Transverse colon (tissue), 4 donors: ENCODE results near the gene PLCG2. TPM values are rescaled to one million over a fixed set of nuclear protein-coding genes. Genes with fewer than 3 reads are reported as not detected.

Source experiments
- DNase-seq: peaks from one replicate; pipeline ENCODE4 v3.0.0-alpha.2; 2019
- H3K27ac ChIP-seq, 4 donors: fragments of 200-600 bp; sonication (generic); 2 replicates each; pipeline ENCODE4 v1.5.1; 2016 to 2018; ENCODE audit warnings: inconsistent platforms in 4 of 4
- H3K27me3 ChIP-seq: fragments of 200-600 bp; sonication (generic); 2 replicates; pipeline ENCODE4 v1.5.1; 2017; ENCODE audit warnings: inconsistent platforms
- H3K36me3 ChIP-seq, 4 donors: fragments of 200-600 bp; sonication (generic); 2 replicates each; pipeline ENCODE4 v1.5.1; 2017 to 2019; ENCODE audit warnings: inconsistent platforms in 4 of 4
- H3K4me1 ChIP-seq, 4 donors: fragments of 200-600 bp; sonication (generic); 2 replicates each; pipeline ENCODE4 v1.5.1; 2017 to 2020; ENCODE audit warnings: inconsistent platforms in 4 of 4
- H3K4me3 ChIP-seq, 4 donors: fragments of 200-600 bp; sonication (generic); 1 replicate in 1 of 4; 2 replicates in 3 of 4; pipeline versions ENCODE4 v1.5.1 to v1.6.1; 2017 to 2019; ENCODE audit warnings: inconsistent platforms in 4 of 4
- H3K9me3 ChIP-seq, 2 donors: fragments of 200-600 bp; sonication (generic); 2 replicates each; pipeline ENCODE4 v1.5.1; 2017 to 2019; ENCODE audit warnings: inconsistent platforms in 2 of 2
- EP300 ChIP-seq: sonication (generic); formaldehyde crosslinking; IDR thresholded peaks from one replicate; pipeline ENCODE4 v1.6.1; 2017; ENCODE audit warnings: antibody characterized with exemption, low read depth
- POLR2A ChIP-seq: fragments of 450-650 bp; IDR thresholded peaks from one replicate; pipeline ENCODE4 v1.6.1; 2016; ENCODE audit warnings: antibody characterized with exemption, mild to moderate bottlenecking, moderate library complexity
- POLR2AphosphoS5 ChIP-seq, 3 donors: sonication (generic); formaldehyde crosslinking; IDR thresholded peaks; one replicate each; pipeline ENCODE4 v1.6.1; 2016; ENCODE audit warnings: antibody characterized with exemption in 3 of 3
- WGBS, 2 donors: methylation state at CpG; one replicate each; pipeline ENCODE4 v1.1.5; 2018; ENCODE audit warnings: low coverage in 1 of 2; 5-methylcytosine and 5-hydroxymethylcytosine counted together
- in situ Hi-C, 4 donors: fragments of 200-750 bp; cut with MboI; loops; one replicate each; pipeline versions ENCODE4 v1.15.0 to v1.15.1; 2017; ENCODE audit warnings: low sequenced_read_pairs in 3 of 4, low pct_ligation_motif_present in 1 of 4, low pct_unique_long_range_greater_than_20kb in 1 of 4
- intact Hi-C: fragments of 100-400 bp; cut with DNase I; formaldehyde crosslinking; loops from one replicate; pipeline ENCODE4 v1.15.1; 2023; ENCODE audit warnings: low total_unique reads
- total RNA-seq, 4 donors: library from RNA; depleted of rRNA; stranded (reverse); fragments of >200 nt; gene quantifications; one replicate each; pipeline ENCODE4 v1.1.0, GENCODE V29; 2016
- TF ChIP-seq, protein P1 (sequence below), 5 experiments: fragments of 200-600 bp in 3 of 5; fragments of 450-650 bp in 2 of 5; sonication (generic) in 3 of 5; IDR thresholded peaks; 1 replicate in 2 of 5; 2 replicates in 3 of 5; pipeline ENCODE4 v1.5.1; 2016 to 2017; ENCODE audit warnings: antibody characterized with exemption in 5 of 5, inconsistent platforms in 3 of 5, mild to moderate bottlenecking in 2 of 5, moderate library complexity in 1 of 5

Gene PLCG2
- total RNA-seq, 4 donors from 2014 or later: 9.0 to 65.9 (median 28.6) TPM

DNA sequence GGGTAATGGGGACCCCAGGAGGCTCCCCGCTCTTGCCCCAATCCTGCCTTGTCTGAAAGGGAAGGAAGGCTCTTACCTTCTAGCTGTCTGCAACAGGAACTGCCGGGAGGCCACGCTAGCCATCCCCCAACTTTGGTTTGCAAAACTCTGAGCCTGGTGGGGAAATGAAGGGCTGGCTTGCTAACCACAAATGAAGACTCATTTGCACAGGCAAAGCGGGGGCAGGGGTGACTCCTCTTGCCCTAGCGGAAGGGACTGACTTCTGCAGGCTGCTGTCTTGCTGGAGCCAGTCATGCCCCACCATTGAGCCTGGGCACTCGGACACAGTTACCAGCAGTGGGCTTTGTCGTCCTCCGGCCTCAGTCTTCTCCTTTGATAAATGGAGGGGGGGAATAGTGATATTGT, 52.6 kb downstream of the PLCG2 start:
- intact Hi-C loops (no loop called here), in situ Hi-C loops (no loop called here)
- no peaks in the 10 kb centered on the region for H3K27me3 ChIP-seq
- no peaks in the 10 kb centered on the region for H3K9me3 ChIP-seq
- H3K4me1 ChIP-seq: peaks cover 0 to 6% (median 0%) of the 10 kb centered on the region in 4 donors
- WGBS, 2 donors: 71% methylated on average over 8 of the region's 8 CpGs; no CpG with 5 or more reads in 1 of the 2 donors
- DNase-seq: peak; percentile 79
- H3K36me3 ChIP-seq: no peaks in the 10 kb centered on the region
- peak overlapping the region in 3 of 4 donors; percentile 34 to 65 (median 44) for H3K27ac ChIP-seq
- TF ChIP-seq EP300: no peak
- TF ChIP-seq, protein P1, sequence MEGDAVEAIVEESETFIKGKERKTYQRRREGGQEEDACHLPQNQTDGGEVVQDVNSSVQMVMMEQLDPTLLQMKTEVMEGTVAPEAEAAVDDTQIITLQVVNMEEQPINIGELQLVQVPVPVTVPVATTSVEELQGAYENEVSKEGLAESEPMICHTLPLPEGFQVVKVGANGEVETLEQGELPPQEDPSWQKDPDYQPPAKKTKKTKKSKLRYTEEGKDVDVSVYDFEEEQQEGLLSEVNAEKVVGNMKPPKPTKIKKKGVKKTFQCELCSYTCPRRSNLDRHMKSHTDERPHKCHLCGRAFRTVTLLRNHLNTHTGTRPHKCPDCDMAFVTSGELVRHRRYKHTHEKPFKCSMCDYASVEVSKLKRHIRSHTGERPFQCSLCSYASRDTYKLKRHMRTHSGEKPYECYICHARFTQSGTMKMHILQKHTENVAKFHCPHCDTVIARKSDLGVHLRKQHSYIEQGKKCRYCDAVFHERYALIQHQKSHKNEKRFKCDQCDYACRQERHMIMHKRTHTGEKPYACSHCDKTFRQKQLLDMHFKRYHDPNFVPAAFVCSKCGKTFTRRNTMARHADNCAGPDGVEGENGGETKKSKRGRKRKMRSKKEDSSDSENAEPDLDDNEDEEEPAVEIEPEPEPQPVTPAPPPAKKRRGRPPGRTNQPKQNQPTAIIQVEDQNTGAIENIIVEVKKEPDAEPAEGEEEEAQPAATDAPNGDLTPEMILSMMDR (IDR thresholded peaks at IDR 0.05): peak in 2 of 5 experiments; percentile 10 to 16
- TF ChIP-seq POLR2A: peak; percentile 18
- peak in 1 of 3 donors; percentile 50 for TF ChIP-seq POLR2AphosphoS5 (IDR thresholded peaks at IDR 0.05)
- no peak overlapping the region for H3K4me3 ChIP-seq

DNA sequence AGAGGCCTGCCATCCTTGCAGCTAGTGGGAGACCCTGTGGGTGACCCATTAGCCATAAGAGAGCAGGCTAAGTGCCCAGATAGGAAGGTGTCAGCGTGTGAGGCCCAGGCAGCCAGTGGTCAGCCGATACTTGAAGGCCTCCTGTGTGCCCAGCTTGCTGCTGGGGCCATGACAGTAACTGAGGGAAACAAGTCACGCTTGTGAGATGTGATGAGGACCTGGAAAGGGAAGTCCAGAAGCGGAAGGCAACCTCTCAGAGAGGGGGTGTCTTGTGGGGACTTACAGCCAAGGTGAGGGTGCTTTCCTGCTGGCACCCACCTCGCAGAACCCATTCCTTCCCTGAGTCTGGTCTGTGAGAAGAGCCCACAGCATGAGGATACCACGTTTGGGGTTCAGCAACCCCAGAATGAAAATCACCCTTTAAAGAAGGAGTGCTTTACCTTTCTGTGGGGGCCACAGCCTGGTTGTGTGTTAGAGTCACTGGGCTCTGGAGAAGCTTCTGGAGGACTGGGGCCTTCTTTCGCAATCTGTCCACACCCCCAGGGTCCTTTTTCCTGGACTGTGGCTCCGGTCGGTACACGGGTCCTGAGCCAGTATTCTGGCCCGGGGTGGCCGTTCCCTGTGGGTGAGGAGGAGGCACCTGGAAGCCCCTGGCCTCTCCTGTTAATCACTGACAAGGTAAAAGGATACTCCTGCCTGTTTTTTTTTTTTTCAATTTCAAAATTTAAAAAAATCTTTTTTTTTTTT, 53.9 kb downstream of the PLCG2 start:
- Histone ChIP-seq H3K36me3 (no peaks in the 10 kb centered on the region), H3K4me3 (no peak overlapping the region), H3K4me1 (peaks cover 0 to 6% (median 0%) of the 10 kb centered on the region in 4 donors), H3K27ac (peak overlapping the region in 1 of 4 donors; percentile 65), H3K9me3 (no peaks in the 10 kb centered on the region), H3K27me3 (no peaks in the 10 kb centered on the region)
- intact Hi-C loops: no loop called here
- 78% methylated on average over 12 of the region's 12 CpGs; no CpG with 5 or more reads in 1 of the 2 donors for WGBS, 2 donors
- DNase-seq: no peak
- in situ Hi-C loops: no loop called here
- TF ChIP-seq POLR2AphosphoS5 (IDR thresholded peaks at IDR 0.05) (no peak), EP300 (no peak), POLR2A (no peak)
- TF ChIP-seq, protein P1 (IDR thresholded peaks at IDR 0.05): no peak

DNA sequence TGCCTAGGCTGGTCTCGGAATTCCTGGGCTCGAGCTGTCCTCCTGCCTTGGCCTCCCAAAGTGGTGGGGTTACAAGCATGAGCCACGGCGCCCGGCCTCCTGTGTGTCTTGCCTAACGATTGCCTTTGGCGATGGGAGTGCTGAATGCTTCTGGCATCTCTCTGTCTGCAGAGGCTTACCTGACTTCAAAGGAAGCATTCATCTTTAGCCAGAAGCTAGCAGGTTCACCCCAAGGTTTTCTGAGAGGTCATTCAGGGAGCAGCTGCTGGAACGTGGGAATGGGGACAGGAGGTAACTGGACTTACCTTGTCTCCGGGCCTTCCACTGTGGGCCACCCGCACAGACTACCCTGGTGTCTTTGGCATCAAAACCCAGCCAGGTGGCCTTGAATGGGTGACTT, 54.7 kb downstream of the PLCG2 start:
- intact Hi-C loops: no loop called here

DNA sequence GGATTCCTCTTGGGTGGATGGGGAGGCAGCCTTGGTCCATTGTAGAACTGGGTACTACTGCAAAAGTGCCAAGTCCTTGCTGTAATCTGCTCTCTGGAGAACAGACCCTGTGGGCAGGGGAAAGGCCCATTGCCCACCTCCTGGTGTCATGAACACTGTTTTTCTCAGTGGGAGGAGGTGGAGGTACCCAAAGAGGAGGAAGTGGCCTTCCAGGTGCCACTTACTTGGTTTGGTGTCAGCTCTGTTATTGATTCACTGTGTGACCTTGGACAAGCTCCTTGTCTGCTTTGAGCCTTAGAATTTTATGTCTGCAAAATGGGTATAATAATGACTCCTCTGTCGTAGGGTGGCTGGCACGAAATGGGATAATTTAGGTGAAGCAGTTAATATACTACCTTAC, 55.8 kb downstream of the PLCG2 start:
- intact Hi-C loops (no loop called here), in situ Hi-C loops (no loop called here)
- no peak for DNase-seq
- H3K4me3 ChIP-seq: no peak overlapping the region
- no peak overlapping the region for H3K27ac ChIP-seq
- 78 to 91% methylated on average over 2 of the region's 2 CpGs for WGBS, 2 donors
- TF ChIP-seq POLR2A (no peak), EP300 (no peak), POLR2AphosphoS5 (IDR thresholded peaks at IDR 0.05) (no peak)
- TF ChIP-seq, protein P1 (IDR thresholded peaks at IDR 0.05): no peak
- peaks cover 0 to 6% (median 0%) of the 10 kb centered on the region in 4 donors for H3K4me1 ChIP-seq
- no peaks in the 10 kb centered on the region for H3K36me3 ChIP-seq
- no peaks in the 10 kb centered on the region for H3K27me3 ChIP-seq
- H3K9me3 ChIP-seq: no peaks in the 10 kb centered on the region

More for the DNA sequence above, 54.7 kb downstream of the PLCG2 start:
- DNase-seq: no peak
- H3K4me3 ChIP-seq: no peak overlapping the region
- peaks cover 0 to 6% (median 0%) of the 10 kb centered on the region in 4 donors for H3K4me1 ChIP-seq
- TF ChIP-seq, protein P1 (IDR thresholded peaks at IDR 0.05): no peak
- no peak for TF ChIP-seq EP300
- TF ChIP-seq POLR2A: no peak
- TF ChIP-seq POLR2AphosphoS5 (IDR thresholded peaks at IDR 0.05): no peak
- no peaks in the 10 kb centered on the region for H3K9me3 ChIP-seq
- H3K36me3 ChIP-seq: no peaks in the 10 kb centered on the region
- 87 to 100% methylated on average over 2 to 10 of the region's 10 CpGs for WGBS, 2 donors
- no peak overlapping the region for H3K27ac ChIP-seq
- H3K27me3 ChIP-seq: no peaks in the 10 kb centered on the region
- in situ Hi-C loops: no loop called here
